ENCODE measurements around the gene FRMD8. TPM values are rescaled to one million over a fixed set of nuclear protein-coding genes. Genes with fewer than 3 reads are reported as not detected.

FRMD8 gene
- total and polyA plus RNA-seq, 2 of the 8 experiments (the other 6 are each of a cell fraction or from before 2014, with no cell fraction given), result 15.0 to 19.2 TPM

GRCh38 chr11:65414776-65415498 lies 28.5 kb downstream of the FRMD8 start:
- Histone ChIP-seq H3K9me3 (ENCODE audit: insufficient read depth in 2 of 2, low read depth in 1 of 2, low read length in 1 of 2) (no peaks in the 10 kb centered on the region), H2AK5ac (ENCODE audit: low read depth, low read length) (no peak overlapping the region), H3K4me3 (ENCODE audit: extremely low read depth in 1 of 4, insufficient read depth in 2 of 4, low read depth in 3 of 4, low read length in 4 of 4) (no peak overlapping the region), H3K79me1 (ENCODE audit: low read depth, low read length) (no peaks in the 10 kb centered on the region), H3K27me3 (replicated peaks in 1 of 4; ENCODE audit: control insufficient read depth in 3 of 4, extremely low read depth in 1 of 4, insufficient read depth in 3 of 4, low read length in 3 of 4) (no peaks in the 10 kb centered on the region; a peak in 1 of 7 replicates), H2BK120ac (replicated peaks; ENCODE audit: low read depth, low read length) (no peak overlapping the region), H3K4me2 (ENCODE audit: insufficient read depth in 1 of 2, low read depth in 2 of 2, low read length in 2 of 2) (no peak overlapping the region), H3K4me1 (replicated peaks in 1 of 4; ENCODE audit: control insufficient read depth in 3 of 4, insufficient read depth in 4 of 4, low read length in 3 of 4) (peaks cover 5 to 35% (median 25%) of the 10 kb centered on the region in 4 experiments), H2AFZ (ENCODE audit: low read length) (no peak overlapping the region), H3K4ac (replicated peaks; ENCODE audit: insufficient read length, low read depth, low read length) (no peak overlapping the region), H4K8ac (ENCODE audit: extremely low read depth, insufficient read depth, low read length) (no peak overlapping the region; the same call in 1 of the 2 replicates), H4K20me1 (replicated peaks in 1 of 2; ENCODE audit: control insufficient read depth in 1 of 2, insufficient read depth in 2 of 2, low read length in 2 of 2) (peaks cover 0 to 6% of the 10 kb centered on the region in 2 experiments), H2BK20ac (ENCODE audit: low read length) (no peak overlapping the region), H3K23me2 (ENCODE audit: low read depth, low read length) (peaks cover 4% of the 10 kb centered on the region; the same call in 1 of the 2 replicates), H3K23ac (ENCODE audit: insufficient read length) (no peak overlapping the region), H2BK5ac (ENCODE audit: low read depth, low read length) (no peak overlapping the region), H4K91ac (replicated peaks; ENCODE audit: insufficient read length, low read length) (no peak overlapping the region), H4K5ac (ENCODE audit: insufficient read length, low read depth, low read length) (no peak overlapping the region), H3K79me2 (ENCODE audit: control insufficient read depth in 1 of 2, insufficient read depth in 2 of 2, low read length in 2 of 2) (no peaks in the 10 kb centered on the region), H3K27ac (ENCODE audit: low read depth, low read length) (no peak overlapping the region), H3K14ac (ENCODE audit: insufficient read length) (no peak overlapping the region), H3K36me3 (ENCODE audit: control insufficient read depth in 2 of 4, insufficient read depth in 4 of 4, low read length in 3 of 4) (no peaks in the 10 kb centered on the region), H3K9ac (replicated peaks in 1 of 4; ENCODE audit: extremely low read depth in 1 of 4, low read depth in 3 of 4, low read length in 3 of 4) (no peak overlapping the region), H2BK15ac (ENCODE audit: low read length) (no peak overlapping the region), H2BK12ac (ENCODE audit: low read depth, low read length) (no peak overlapping the region), H3K56ac (replicated peaks; ENCODE audit: insufficient read length, low read depth, low read length) (no peak overlapping the region), H3K18ac (ENCODE audit: extremely low read depth, low read length) (no peak overlapping the region)
- FAIRE-seq (no peak), DNase-seq (ENCODE audit: low read depth in 1 of 2, low spot score in 2 of 2) (no peak)
- ChIA-PET POLR2A (ENCODE audit: partially characterized antibody) (interaction anchor here (0.6 to 20.8 kb wide), 13 partner anchors 10 to 90 kb away, joined by 3 to 826 read pairs (median 4); partner anchors contain the start of genes FRMD8, MALAT1 and NEAT1), CTCF (ENCODE audit: partially characterized antibody) (interaction anchor here (0.6 to 22.8 kb wide), 31 partner anchors 10 to 305 kb away, joined by 3 to 430 read pairs (median 11); partner anchors contain the start of genes FRMD8, MALAT1 and SCYL1)
- no peak for TF ChIP-seq CBX8 (IDR thresholded peaks at IDR 0.05; ENCODE audit: borderline replicate concordance, low read depth, low read length)
- TF ChIP-seq JUND (IDR thresholded peaks at IDR 0.05; ENCODE audit: low read length), result no peak
- 92% methylated on average over 11 of the region's 11 CpGs; no CpG with 5 or more reads in 1 of the 2 experiments for WGBS, 2 experiments (ENCODE audit: extremely low coverage in 1 of 2, insufficient coverage in 1 of 2, insufficient read length in 1 of 2, insufficient replicate concordance in 2 of 2, low coverage in 1 of 2, low lambda C conversion rate in 2 of 2, missing lambda C conversion rate in 1 of 2)

Data from H1 (cell line).